KG1 (cell line): ENCODE results near the gene PRTN3.
"Not testable (repeated sequence)": the region's sequence is repeated elsewhere in the genome, so short reads cannot be mapped to it uniquely, and the experiment has no call there.

Experiments
- DNase-seq: peaks from one replicate; lab custom pipeline; 2025; lab: John Stamatoyannopoulos, UW

The PRTN3 gene

DNA sequence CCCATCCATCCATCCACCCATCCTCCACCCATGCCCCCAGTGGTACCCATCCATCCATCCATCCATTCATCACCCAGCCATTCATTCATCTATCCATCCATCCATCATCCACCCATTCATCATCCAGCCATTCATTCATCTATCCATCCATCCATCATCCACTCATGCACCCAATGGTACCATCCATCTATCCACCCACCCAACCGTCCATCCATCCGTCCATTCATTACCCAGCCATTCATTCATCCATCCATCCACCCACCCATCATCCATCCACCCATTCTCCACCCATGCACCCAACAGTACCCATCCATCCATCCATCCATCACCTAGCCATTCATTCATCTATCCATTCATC is 24.3 kb upstream of the PRTN3 start:
- DNase-seq = no peak

DNA sequence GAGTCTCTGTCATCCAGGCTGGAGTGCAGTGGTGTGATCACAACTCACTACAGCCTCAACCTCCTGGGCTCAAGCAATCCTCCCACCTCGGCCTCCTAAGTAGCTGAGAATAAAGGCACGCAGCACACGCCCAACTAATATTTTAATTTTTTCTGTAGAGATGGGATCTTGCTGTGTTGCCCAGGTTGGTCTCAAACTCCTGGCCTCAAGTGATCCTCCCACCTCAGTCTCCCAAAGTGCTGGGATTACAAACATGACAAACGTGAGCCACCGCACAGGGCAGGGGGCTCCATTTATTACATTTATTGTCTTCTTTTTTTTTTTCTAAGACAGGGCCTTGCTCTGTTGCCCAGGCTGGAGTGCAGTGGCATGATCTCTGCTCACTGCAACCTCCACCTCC is 20.6 kb upstream of the PRTN3 start:
- DNase-seq = not testable (repeated sequence)

DNA sequence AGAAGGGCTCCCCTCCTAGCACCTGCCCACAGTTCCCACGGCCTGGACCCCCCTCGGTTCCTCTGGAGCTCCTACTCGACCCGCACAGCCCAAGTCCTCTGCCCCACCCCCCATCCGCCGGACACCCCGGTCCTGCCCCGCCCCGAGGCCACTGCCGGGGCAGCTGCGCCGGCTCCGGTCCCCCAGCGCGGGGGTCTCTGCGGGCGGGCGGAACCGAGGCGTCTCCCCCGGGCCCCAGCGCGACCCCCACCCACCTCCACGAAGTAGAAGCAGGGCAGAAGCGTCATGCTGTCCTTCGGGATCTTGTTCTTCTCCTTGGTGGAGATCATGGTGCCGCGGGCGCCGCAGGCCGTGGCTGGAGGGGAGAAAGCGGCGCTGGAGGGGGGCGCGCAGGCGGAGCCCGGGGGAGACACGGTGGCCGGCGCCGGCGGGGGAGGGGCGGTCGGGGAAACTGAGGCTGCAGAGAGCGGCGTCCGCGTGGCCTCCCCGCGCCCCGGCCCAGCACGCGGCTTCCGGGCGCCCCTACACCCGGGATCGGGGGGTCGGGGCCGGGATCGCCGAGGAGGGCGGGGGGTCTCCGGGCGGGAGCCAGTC is 19.5 kb upstream of the PRTN3 start:
- no peak for DNase-seq

DNA sequence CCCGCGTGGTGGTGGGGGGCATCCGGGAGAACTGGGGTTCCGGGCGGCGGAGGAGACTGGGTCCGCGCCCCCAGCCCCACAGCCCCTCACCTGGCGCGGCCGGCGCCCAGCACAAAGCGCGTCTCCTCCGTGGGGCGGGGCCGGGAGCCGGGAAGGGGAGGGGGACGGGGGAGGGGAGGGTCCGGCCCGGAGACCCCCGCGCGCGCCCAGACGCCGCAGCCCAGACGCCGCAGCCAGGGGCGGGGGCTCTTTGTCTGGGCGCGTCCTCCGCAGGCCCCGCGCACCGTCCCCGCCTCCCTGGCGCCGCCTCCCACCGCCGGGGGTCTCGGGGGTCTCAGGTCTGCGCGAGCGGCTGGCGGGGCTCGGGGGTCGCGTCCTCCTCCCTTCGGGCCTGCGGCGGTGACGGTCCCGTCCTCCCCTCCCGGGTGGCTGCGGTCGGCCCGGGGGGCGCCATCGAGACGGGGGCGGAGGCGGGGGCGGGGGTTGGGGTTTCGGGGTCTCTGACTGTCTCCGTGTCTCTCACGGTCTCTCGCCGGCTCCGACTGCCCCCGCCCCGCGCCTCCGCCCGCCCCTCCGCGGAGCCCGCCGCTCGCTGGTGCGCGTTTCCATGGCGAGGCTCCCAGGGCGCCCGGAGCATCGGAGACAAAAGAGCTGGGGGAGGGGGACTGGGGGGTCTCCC is 18.8 kb upstream of the PRTN3 start, which contains the start of gene PLPPR3:
TSS of gene PLPPR3 (minus strand) at position 131 of the 679 bp plus-strand sequence. CDS start 396 bp downstream, outside the sequence.
- no peak for DNase-seq

DNA sequence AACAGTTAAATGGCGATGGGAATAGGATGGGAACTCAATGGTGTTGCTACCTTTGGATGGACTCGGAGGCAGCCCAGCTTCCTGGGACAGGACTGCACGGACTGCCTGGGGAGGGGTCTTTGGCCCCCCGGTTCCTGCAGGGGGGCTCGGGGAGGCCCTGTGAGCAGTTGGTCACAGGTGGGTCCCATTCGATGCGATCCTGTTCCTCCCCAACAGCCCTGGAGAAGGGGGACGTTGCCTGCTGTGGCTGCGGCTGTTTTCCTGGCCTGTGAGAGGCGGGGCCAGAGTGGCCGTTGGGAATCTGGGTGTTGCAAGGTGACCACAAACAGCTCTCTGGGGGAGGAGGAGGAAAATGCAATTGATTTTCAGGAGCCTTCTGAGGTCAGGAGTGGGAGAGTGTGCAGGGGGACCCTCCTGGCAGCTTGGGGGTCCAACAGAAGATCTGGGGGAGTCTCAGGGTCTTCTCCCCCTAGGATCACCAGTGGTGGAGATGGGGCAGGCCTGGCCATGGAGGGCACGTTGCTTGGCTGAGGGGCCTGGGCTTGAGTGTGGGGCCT is 17.2 kb upstream of the PRTN3 start:
- no peak for DNase-seq

DNA sequence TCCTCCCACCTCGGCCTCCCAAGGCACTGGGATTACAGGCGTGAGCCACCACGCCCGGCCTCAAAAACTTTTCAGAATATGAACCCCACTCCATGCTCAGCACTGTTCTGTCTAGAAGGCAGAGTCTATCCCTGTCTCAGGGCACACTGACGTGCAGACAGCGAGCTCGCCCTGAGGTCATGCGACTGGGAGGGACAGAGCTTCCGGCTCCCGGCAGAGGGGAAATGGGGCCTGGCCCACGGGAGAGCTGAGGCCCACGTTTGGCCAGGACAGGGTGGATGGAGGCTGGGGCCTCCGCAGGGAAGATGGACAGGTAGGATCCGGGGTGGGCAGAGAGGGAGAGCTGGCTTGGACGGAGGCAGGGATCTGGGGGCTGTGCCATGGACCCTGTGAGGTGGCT is 15.9 kb upstream of the PRTN3 start:
- DNase-seq = no peak

DNA sequence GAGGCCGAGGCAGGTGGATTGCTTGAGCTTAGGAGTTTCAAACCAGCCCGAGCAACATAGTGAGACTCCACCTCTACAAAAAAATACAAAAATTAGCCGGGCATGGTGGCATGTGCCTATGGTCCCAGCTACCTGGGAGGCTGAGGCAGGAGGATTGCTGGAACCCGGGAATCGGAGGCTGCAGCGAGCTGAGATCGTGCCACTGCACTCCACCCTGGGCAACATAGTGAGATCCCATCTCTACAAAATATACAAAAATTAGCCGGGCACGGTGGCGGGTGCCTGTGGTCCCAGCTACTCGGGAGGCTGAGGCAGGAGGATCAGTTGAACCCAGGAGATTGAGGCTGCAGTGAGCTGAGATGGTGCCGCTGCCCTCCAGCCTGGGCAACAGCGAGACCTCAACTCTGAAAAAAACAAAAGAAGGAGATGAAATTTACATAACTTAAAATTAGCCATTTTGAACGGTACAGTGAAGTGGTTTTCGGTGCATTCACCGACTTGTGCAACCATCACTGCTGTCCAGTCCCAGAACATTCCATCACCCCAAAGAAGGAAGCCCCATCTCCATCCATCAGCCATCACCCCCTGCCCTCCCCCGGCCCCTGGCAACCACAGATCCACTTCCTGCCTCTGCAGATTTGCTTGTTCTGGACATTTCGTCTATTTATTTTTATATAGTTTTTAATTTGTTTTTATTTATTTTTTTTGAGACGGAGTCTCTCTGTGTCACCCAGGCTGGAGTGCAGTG is 14.7 kb upstream of the PRTN3 start:
- no peak for DNase-seq

DNA sequence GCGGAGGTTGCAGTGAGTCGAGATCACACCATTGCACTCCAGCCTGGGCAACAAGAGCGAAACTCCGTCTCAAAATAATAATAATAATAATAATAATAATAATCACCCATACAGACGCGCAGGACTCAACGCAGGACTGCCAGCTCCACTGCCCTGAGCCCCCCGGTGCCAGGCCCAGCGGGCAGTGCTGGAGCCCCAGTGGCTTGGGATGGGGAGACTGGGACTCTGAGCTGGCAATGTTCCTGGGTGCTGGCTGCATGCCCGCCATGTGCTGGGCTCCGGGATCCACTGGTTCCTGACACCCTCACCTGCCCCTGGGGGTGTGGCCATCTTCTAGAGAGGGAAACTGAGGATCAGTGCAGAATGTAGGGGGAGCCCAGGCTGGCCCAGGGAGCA is 13.5 kb upstream of the PRTN3 start:
- DNase-seq = no peak

DNA sequence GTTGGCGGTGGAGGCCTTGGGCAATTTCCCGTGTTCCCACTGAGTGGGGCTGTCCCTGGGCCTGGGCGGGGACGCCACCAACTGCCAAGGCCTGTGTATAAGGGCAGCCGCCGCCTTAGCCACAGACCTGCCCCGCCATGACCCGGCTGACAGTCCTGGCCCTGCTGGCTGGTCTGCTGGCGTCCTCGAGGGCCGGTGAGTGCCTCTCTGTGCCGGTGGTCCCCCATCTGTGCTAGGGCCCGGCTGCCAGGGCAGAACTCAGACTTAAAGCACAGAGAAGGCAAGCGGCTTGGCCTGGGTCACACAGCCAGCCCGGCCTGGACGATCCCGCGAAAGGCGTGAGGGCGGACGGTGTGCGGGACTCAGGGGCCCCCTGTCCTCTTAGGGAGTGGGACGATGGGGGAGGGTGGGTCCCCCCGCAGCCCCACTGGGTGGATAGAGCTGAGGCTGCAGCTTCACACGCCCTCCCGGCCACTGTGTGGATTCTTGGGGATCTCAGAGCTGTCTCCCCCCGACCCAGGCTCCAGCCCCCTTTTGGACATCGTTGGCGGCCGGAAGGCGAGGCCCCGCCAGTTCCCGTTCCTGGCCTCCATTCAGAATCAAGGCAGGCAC is 13.0 kb upstream of the PRTN3 start, which contains the start of gene AZU1:
TSS of gene AZU1 (plus strand) at position 128 of the 612 bp plus-strand sequence. CDS start at position 138, 10 bp downstream.
- no peak for DNase-seq

DNA sequence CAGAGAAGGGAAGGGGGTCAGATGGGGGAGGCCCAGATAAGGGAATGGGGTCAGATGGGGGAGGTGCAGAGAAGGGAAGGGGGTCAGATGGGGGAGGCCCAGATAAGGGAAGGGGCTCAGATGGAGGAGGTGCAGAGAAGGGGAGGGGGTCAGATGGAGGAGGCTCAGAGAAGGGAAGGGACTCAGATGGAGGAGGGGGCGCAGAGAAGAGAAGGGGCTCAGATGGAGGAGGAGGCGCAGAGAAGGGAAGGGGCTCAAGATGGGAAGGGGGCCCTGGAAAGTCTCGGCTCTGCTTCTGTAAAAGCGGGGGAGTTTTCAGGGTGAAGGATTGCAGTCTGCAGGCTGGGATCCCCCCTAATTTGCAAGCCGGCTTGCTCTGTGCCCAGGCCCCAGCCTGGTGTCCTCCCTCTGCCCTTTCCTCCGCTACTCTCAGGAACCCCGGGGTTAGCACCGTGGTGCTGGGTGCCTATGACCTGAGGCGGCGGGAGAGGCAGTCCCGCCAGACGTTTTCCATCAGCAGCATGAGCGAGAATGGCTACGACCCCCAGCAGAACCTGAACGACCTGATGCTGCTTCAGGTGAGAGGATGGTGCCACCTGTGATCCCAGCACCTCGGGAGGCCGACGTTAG is 11.6 kb upstream of the PRTN3 start:
- no peak for DNase-seq

DNA sequence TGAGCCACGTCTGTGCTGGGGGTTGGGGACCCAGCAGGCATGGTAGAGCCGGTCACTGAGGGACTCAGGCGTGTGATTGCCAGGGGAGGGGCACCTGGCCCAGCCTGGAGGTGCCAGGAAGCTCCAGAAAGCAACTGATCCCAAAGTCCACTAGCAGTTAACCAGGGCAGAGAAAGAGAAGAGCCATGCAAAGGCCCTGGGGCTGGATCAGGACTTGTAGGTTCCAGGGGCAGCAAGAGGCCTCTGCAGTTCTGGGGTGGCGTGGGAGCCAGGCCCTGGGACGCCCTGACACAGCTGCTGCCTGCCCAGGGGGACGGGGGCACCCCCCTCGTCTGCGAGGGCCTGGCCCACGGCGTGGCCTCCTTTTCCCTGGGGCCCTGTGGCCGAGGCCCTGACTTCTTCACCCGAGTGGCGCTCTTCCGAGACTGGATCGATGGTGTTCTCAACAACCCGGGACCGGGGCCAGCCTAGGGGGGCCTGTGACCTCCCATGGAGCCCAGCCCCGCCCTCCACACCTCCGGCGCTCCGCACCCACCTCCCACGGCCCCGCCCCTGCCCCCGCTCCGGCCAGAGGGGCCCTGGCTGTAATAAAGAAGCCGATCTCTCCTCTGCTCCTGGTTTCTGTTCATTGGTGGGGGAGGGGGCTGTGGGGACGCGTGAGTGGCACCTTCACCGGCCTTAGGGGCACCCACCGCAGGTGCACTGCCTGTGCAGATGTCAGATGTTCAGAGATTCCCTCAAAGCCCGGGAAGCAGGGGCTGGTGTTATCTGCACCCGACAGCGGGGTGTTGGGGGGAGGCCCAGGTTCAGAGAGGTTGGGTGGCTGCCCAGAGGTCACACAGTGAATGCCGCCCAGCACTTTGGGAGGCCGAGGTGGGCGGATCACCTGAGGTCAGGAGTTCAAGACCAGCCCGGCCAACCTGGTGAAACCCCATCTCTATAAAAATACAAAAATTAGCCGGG is 9.1 kb upstream of the PRTN3 start:
- DNase-seq = no peak

DNA sequence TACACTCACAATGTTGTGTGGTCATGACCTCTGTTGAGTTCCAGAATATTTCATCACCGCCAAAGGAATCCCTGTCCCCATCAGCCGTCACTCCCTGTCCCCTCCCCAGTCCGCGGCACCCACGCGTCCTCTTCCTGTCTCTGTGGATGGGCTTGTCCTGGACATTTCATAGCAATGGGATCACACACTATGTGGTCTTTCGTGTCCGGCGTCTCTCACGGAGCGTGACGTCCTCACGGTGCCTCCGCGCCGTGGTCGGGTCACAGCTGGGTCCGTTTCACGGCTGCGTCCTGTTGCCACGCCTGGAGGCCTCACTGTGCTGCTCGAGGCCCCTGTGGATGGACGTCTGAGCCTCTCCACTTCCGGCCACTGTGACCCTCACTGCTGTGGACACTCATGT is 6.6 kb upstream of the PRTN3 start:
- no peak for DNase-seq

DNA sequence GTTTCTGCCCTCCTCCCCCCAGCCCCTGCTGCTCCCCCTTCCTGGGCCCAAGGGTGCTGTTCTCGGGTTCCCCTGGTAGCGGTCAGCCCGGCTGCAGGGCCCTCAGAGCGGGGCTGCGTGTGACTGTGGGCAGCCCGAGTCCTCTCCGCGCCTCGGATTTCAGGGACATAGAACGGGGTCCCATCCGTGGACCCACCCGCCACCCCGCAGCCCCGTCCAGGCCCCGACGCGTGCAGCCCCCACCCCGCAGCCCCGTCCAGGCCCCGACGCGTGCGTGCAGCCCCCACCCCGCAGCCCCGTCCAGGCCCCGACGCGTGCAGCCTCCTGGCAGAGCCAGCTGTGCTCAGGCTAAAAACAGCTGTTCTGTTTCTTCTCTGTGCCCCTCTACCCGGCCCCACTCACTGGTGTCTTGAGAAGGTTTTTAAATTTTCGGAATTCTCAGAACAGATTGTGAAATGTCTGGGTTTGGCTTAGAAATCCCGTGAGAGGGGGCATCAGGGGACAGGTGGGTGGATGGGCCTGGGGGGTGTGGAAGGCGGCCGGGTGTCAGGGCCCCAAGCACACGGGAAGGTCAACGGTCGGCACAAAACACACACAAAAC is 5.5 kb upstream of the PRTN3 start:
- no peak for DNase-seq

DNA sequence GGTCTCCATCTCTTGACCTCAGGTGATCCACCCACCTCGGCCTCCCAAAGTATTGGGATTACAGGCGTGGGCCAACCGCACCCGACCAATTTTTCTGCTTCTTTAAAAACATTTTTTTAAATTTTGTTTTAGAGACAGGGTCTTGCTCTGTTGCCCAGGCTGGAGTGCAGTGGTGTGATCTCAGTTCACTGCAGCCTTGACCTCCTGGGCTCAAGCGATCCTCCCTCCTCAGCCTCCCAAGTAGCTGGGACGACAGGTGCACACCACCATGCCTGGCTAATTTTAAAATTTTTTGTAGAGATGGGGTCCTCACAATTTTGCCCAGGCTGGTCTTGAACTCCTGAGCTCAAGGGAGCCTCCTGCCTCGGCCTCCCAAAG is 2.0 kb downstream of the PRTN3 start:
- not testable (repeated sequence) for DNase-seq

DNA sequence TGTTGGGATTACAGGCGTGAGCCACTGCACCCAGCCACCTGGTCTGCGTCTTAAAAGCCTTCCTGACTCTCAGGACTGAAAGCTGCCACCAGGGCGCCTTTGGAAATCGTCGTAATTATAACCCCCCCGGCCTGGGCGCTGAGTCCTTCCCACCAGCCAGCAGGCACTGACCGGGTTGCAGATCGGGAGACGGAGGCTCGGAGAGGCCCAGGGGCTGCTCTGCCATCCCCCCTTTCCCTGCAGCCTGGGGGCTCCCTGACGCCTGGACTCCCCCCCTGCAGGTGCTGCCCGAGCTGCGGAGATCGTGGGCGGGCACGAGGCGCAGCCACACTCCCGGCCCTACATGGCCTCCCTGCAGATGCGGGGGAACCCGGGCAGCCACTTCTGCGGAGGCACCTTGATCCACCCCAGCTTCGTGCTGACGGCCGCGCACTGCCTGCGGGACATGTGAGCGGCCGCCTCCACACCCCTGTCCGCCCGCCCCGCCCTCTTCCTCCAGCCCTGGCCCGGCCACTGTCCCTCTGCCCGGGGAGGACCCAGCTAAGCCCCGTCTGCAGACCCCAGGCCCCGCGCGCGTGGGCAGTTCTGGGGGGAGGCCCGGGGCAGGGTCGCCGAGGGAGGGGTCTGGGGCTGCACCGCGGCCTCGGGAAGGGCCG is 2.5 kb downstream of the PRTN3 start:
- DNase-seq = no peak

DNA sequence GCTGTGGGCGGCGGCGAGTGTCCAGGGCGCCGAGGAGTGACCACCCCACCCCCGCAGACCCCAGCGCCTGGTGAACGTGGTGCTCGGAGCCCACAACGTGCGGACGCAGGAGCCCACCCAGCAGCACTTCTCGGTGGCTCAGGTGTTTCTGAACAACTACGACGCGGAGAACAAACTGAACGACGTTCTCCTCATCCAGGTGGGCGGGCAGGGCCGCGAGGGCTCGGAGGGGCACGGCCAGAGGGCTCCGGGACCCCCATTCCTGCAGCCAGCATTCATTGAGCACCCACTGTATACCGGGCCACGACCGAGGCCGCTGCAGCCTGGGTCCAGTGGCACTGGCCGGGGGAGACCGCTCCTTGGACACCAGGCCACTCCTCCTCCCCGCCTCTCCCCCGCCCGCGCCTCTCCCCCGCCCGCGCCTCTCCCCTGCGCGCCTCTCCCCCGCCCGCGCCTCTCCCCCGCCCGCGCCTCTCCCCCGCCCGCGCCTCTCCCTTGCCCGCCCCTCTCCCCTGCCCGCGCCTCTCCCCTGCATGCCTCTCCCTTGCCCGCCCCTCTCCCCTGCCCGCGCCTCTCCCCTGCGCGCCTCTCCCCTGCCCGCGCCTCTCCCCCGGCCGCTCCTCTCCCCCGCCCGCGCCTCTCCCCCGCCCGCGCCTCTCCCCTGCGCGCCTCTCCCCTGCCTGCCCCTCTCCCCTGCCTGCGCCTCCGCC is 3.2 kb downstream of the PRTN3 start:
- DNase-seq = no peak

DNA sequence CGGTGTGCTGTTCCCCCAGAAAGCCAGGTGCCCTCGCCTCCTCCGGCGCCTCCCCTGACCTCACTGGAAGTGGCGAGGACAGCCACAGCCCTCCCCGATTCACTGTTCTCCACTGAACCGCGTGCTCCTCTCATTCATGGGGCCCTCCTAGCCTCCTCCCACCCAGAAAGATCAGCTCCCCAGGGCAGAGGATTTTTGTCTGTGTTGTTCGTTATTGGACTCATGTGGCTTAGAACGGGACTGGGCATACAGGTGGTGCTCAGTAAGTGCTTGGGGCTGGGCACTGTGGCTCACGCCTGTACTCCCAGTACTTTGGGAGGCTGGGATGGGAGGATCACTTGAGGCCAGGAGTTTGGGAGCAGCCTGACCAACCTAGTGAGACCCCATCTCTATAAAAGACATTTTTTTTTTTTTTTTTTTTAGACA is 3.8 kb downstream of the PRTN3 start:
- no peak for DNase-seq

DNA sequence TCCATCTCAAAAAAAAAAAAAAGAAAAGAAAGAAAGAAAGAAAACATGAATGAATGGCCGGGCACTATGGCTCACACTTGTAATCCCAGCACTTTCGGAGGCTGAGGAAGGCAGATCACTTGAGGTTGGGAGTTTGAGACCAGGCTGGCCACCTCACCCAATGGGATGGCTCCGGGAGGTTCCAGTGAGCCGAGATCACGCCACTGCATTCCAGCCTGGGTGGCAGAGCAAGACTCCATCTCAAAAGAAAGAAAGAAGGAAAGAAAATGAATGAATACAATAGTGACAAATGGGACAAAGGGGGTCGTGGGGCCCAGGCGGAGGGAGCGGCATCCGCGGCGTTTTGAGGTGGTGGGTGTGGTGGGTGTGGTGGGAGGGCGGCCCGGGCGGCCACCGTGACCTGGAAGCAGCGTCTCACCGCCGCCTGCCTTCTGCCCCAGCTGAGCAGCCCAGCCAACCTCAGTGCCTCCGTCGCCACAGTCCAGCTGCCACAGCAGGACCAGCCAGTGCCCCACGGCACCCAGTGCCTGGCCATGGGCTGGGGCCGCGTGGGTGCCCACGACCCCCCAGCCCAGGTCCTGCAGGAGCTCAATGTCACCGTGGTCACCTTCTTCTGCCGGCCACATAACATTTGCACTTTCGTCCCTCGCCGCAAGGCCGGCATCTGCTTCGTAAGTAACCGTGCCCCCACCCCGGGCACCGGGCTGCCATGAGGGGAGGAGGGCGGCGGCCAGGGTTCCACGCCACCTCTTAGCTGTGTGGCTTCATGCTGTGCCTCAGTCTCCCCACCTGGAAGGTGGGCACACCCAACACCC is 5.1 kb downstream of the PRTN3 start:
- DNase-seq = no peak
